Loucy (cell line): Measurements from ENCODE around the gene PASK.

Source experiments
- H2AFZ ChIP-seq: fragments of 200-600 bp; sonication (generic); 2 replicates; pipeline ENCODE4 v1.6.0; 2016; ENCODE audit warnings: antibody characterized with exemption, mild to moderate bottlenecking, low read length, moderate library complexity
- H3F3A ChIP-seq: fragments of 200-600 bp; 2 replicates; pipeline ENCODE4 v1.6.0; 2016; ENCODE audit warnings: antibody characterized with exemption, low read depth, mild to moderate bottlenecking
- H3K27me3 ChIP-seq: fragments of 200-600 bp; sonication (generic); 2 replicates; pipeline ENCODE4 v1.6.1; 2014; ENCODE audit warnings: low read length, mild to moderate bottlenecking; ENCODE audit not compliant: insufficient read depth, poor library complexity, severe bottlenecking
- H3K36me3 ChIP-seq: fragments of 200-600 bp; sonication (generic); 2 replicates; pipeline ENCODE4 v1.6.1; 2016; ENCODE audit warnings: low read length; ENCODE audit not compliant: insufficient read depth
- H3K4me1 ChIP-seq: fragments of 200-600 bp; sonication (generic); 2 replicates; pipeline ENCODE4 v1.5.1; 2014; ENCODE audit warnings: low read length, mild to moderate bottlenecking; ENCODE audit not compliant: insufficient read depth, poor library complexity, severe bottlenecking
- H3K4me2 ChIP-seq: fragments of 200-600 bp; sonication (generic); 2 replicates; pipeline ENCODE4 v1.6.0; 2014; ENCODE audit warnings: antibody characterized with exemption, low read length, low read depth, mild to moderate bottlenecking; ENCODE audit not compliant: poor library complexity, severe bottlenecking
- H3K4me3 ChIP-seq: fragments of 200-600 bp; sonication (generic); 2 replicates; pipeline ENCODE4 v1.5.1; 2014; ENCODE audit warnings: low read length, mild to moderate bottlenecking, mixed read lengths; ENCODE audit not compliant: poor library complexity, severe bottlenecking
- H3K79me2 ChIP-seq: fragments of 200-600 bp; sonication (generic); 2 replicates; pipeline ENCODE4 v1.6.1; 2014; ENCODE audit warnings: low read length; ENCODE audit not compliant: insufficient read depth
- H3K9ac ChIP-seq: fragments of 200-600 bp; sonication (generic); 2 replicates; pipeline ENCODE4 v1.6.0; 2014; ENCODE audit warnings: mild to moderate bottlenecking, low read depth, low read length, moderate library complexity; ENCODE audit not compliant: poor library complexity, severe bottlenecking
- H3K9me2 ChIP-seq: fragments of 200-600 bp; sonication (generic); replicated peaks from 2 replicates; pipeline ENCODE4 v1.6.1; 2016; ENCODE audit warnings: low read depth, low read length, mixed read lengths
- H3K9me3 ChIP-seq: fragments of 200-600 bp; sonication (generic); 2 replicates; pipeline ENCODE4 v1.6.1; 2014; ENCODE audit warnings: mild to moderate bottlenecking, antibody characterized with exemption, low read length, low read depth; ENCODE audit not compliant: insufficient read depth
- H4K20me1 ChIP-seq: fragments of 200-600 bp; sonication (generic); 2 replicates; pipeline ENCODE4 v1.6.0; 2014; ENCODE audit warnings: antibody characterized with exemption, low read length, mild to moderate bottlenecking; ENCODE audit not compliant: insufficient read depth, poor library complexity, severe bottlenecking
- EZH2phosphoT487 ChIP-seq: fragments of 200-600 bp; IDR thresholded peaks from 2 replicates; pipeline ENCODE4 v1.6.1; 2018; ENCODE audit warnings: antibody characterized with exemption, mild to moderate bottlenecking, moderate library complexity, borderline replicate concordance
- TF ChIP-seq, protein P1 (sequence below): fragments of 200-600 bp; sonication (generic); conservative IDR thresholded peaks from 2 replicates; pipeline ENCODE4 v1.5.1; 2014; ENCODE audit warnings: mild to moderate bottlenecking, antibody characterized with exemption, low read length

The PASK gene

DNA sequence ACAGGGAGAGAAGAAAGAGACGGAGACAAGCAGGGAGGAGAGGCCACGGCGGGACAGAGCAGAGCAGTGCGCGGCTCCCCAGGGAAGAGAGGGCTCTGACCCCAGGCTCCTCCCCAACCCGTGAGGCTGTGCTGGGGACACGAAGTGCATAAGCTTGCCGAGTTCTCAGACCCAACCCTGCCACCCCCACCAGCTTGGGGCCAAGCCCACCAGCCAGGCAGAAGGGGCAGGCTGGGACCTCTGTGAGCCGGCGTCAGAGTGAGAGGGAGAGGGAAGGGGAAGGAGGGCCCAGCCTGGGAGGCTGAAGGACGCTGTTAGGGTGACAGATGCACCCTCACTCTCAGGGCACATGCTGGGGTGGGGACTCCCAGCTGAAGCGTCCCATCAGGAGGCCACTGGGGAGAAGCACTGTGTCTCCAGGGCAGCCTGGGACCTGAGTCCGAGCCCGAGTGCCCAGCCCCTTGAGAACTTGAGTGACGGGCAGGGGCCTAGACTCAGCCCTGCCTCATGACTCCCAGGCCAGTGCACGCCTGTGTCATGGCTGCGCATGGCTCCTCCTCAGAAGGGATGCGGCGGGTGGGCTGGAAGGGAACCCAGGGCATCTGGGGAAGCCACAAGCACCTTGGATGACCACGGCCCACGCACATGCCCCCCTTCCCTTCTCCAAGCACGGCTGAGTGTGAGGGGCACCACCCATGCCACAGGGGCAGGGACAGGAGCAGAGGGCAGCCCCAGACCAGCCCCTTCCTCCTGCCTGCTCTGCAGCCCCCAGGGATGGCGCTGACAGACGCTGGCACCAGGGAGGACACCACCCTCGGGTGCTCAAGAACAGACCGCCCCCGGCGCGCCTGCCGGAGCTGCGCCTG is 78.2 kb downstream of the PASK start:
- no peak overlapping the region for H3K9ac ChIP-seq
- H3K9me2 ChIP-seq, result no peaks in the 10 kb centered on the region
- H3K27me3 ChIP-seq, result no peaks in the 10 kb centered on the region
- no peaks in the 10 kb centered on the region for H3K79me2 ChIP-seq
- no peak overlapping the region for H2AFZ ChIP-seq
- no peak overlapping the region for H3K4me2 ChIP-seq
- no peaks in the 10 kb centered on the region for H3K9me3 ChIP-seq
- H3K4me3 ChIP-seq, result no peak overlapping the region
- no peaks in the 10 kb centered on the region for H4K20me1 ChIP-seq
- H3K36me3 ChIP-seq, result no peaks in the 10 kb centered on the region
- no peaks in the 10 kb centered on the region for H3K4me1 ChIP-seq
- TF ChIP-seq EZH2phosphoT487, result no peak
- TF ChIP-seq, protein P1, sequence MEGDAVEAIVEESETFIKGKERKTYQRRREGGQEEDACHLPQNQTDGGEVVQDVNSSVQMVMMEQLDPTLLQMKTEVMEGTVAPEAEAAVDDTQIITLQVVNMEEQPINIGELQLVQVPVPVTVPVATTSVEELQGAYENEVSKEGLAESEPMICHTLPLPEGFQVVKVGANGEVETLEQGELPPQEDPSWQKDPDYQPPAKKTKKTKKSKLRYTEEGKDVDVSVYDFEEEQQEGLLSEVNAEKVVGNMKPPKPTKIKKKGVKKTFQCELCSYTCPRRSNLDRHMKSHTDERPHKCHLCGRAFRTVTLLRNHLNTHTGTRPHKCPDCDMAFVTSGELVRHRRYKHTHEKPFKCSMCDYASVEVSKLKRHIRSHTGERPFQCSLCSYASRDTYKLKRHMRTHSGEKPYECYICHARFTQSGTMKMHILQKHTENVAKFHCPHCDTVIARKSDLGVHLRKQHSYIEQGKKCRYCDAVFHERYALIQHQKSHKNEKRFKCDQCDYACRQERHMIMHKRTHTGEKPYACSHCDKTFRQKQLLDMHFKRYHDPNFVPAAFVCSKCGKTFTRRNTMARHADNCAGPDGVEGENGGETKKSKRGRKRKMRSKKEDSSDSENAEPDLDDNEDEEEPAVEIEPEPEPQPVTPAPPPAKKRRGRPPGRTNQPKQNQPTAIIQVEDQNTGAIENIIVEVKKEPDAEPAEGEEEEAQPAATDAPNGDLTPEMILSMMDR, result no peak
- no peaks in the 10 kb centered on the region for H3F3A ChIP-seq

DNA sequence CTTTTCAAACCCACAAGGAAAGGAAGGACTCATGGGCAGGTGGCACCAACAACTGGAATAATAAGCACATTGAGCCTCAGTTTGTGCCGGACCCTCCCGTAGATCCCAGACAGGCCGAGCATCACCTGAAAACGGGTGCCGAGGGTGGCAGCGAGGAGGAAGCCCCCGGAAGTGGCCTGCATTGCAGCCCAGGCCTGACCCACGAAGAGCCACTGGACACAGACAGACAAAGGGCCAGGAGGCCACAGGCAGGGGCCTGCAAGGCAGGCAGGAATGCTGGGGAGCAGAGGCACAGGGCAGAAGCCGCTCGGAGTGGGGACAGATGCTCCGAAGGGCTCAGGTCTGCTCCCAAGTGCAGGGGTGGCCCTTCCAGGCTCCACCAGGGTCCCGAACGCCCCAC is 78.9 kb downstream of the PASK start:
- no peaks in the 10 kb centered on the region for H3K4me1 ChIP-seq
- H3K4me3 ChIP-seq, result no peak overlapping the region
- no peak overlapping the region for H3K4me2 ChIP-seq
- H4K20me1 ChIP-seq, result no peaks in the 10 kb centered on the region
- no peak for TF ChIP-seq EZH2phosphoT487
- TF ChIP-seq, protein P1, result no peak
- no peaks in the 10 kb centered on the region for H3K9me3 ChIP-seq
- H3K27me3 ChIP-seq, result no peaks in the 10 kb centered on the region
- H3K9me2 ChIP-seq, result no peaks in the 10 kb centered on the region
- H2AFZ ChIP-seq, result no peak overlapping the region
- no peak overlapping the region for H3K9ac ChIP-seq
- no peaks in the 10 kb centered on the region for H3K36me3 ChIP-seq
- H3F3A ChIP-seq, result no peaks in the 10 kb centered on the region
- no peaks in the 10 kb centered on the region for H3K79me2 ChIP-seq

DNA sequence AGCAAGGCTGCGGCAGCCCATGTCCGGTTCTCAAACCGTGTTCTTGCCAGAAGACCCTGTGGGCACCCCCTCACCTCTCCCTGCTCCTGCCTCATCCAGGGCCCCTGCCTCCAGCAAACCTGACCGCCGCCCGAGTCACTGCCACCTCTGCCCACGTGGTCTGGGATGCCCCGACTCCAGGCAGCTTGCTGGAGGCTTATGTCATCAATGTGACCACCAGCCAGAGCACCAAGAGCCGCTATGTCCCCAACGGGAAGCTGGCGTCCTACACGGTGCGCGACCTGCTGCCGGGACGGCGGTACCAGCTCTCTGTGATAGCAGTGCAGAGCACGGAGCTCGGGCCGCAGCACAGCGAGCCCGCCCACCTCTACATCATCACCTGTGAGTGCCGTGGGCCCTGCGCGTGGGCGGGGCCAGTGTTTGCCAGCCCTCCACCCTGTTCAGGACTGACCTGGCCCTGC is 79.4 kb downstream of the PASK start:
- TF ChIP-seq, protein P1, result no peak
- no peak for TF ChIP-seq EZH2phosphoT487

More for the DNA sequence above, 79.4 kb downstream of the PASK start:
- Histone ChIP-seq H4K20me1 (no peaks in the 10 kb centered on the region), H3K79me2 (no peaks in the 10 kb centered on the region), H3K36me3 (no peaks in the 10 kb centered on the region), H3K9me2 (no peaks in the 10 kb centered on the region), H3K4me1 (no peaks in the 10 kb centered on the region), H2AFZ (no peak overlapping the region), H3K27me3 (no peaks in the 10 kb centered on the region), H3K9me3 (no peaks in the 10 kb centered on the region), H3K4me2 (no peak overlapping the region), H3K9ac (no peak overlapping the region), H3F3A (no peaks in the 10 kb centered on the region), H3K4me3 (no peak overlapping the region)
